GM19452 (cell line): ENCODE results near the gene RIMBP2.

Experiments
- ATAC-seq: cut with Tn5 transposase; IDR thresholded peaks from one replicate; pipeline ENCODE4 v1.9.1; 2021; ENCODE audit not compliant: unreplicated experiment

RIMBP2 gene

DNA sequence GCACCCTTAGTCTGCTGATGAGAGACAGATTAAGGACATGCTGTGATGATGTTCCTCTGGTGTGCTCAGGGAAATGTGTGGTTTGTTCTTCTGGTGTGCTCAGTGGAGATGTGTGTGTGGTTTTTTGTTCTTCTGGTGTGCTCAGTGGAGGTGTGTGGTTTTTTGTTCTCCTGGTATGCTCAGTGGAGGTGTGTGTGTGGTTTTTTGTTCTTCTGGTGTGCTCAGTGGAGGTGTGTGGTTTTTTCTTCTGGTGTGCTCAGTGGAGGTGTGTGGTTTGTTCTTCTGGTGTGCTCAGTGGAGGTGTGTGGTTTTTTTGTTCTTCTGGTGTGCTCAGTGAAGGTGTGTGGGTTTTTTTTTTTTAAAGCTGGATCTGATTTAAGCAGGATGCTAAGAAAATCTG, 363.0 kb downstream of the RIMBP2 start:
- no peak for ATAC-seq

DNA sequence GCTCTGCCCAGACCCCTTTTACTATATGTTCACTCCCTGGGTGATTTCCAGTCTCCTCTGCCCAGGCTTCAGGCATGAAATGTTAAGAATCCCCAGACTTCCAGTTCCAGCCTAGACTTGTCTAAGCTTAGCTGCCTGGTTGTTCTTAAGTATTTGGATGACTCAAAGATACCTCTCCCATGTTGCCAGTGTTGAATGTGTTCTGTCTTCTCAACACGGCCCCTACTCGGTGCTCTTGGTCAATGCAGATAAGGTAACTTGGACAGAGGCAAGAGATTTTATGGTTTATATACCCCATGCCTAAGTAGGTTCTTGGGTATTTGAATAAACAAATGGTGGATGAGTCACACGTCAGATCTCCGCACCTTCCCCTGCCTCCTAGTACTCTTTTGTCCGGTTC, 364.8 kb downstream of the RIMBP2 start:
- no peak for ATAC-seq

DNA sequence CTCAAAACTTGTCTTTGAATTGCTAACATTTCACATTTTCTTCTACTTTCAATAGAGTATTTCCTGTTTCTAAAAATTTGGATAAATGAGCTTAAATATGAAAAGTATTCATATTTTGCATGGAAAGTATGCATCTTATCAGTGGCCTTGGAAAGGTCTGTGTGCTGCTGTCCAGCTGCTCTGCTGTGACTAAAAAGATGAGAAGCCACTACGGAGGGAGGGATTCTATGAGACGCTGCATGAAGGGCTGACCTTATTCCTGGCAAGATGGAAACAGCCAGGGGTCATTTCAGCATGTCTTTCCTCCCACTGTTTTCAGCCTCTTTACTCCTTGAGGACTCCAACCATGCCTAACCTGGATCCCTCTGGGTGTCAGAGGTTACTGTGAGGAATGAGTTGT, 365.4 kb downstream of the RIMBP2 start:
- ATAC-seq, result no peak

DNA sequence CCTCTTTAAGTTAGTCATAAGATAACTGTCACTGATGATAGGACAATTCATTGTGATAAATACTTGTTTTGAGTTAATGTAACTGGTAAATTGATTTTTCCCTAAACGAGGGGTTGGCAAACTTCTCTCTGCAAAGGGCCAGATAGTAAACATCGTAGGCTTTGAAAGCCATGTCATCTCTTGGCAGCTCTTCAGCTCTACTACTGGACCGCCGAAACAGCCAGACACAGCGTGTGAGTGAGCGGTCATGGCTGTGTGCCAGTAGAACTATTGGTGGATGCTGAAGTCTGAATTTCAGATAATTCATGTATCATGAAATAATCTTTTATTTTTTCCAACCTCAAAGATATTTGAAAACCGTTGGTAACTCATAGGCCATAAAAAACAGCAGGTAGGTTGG, 368.5 kb downstream of the RIMBP2 start:
- no peak for ATAC-seq
